ENCODE measurements around the gene ATXN1. TPM values are rescaled to one million over a fixed set of nuclear protein-coding genes. Genes with fewer than 3 reads are reported as not detected.
A peak's percentile ranks its signal among the peaks of the same experiment; 100 is the strongest.

Gene ATXN1
- total and polyA plus RNA-seq, 2 of the 13 experiments (the other 11 are each of a cell fraction or from before 2014, with no cell fraction given), result 20.7 to 39.5 TPM

DNA sequence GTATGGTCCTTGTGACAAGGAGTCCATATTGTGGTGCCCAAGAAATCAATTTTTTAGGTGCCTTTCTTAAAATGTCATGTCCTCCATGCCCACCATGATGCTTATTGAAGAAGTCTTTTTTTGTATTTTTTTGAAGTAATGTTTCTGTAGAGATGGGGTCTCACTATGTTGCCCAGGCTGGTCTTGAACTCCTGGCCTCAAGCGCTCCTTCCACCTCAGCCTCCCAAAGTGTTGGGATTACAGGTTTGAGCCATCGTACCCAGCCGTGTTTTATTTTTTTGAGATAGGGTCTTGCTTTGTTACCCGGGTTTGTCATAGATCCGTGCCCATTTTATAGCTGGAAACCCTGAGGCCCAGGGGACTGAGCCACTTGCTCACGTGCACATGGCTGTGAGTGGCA, 238.3 kb downstream of the ATXN1 start:
- Histone ChIP-seq H3K4me2 (ENCODE audit: low read depth, low read length) (no peak overlapping the region), H3K79me2 (ENCODE audit: insufficient read depth, low read length) (no peaks in the 10 kb centered on the region), H3K27me3 (ENCODE audit: control insufficient read depth in 1 of 2, insufficient read depth in 2 of 2, low read length in 2 of 2) (no peaks in the 10 kb centered on the region), H3K4me1 (ENCODE audit: insufficient read depth, low read length) (peaks cover 22% of the 10 kb centered on the region), H3K9me3 (ENCODE audit: low read length) (no peaks in the 10 kb centered on the region), H4K20me1 (ENCODE audit: insufficient read depth, low read length) (no peaks in the 10 kb centered on the region; the same call in 1 of the 2 replicates), H3K4me3 (replicated peaks in 1 of 3; ENCODE audit: insufficient read depth in 1 of 3, low read depth in 2 of 3, low read length in 3 of 3) (no peak overlapping the region), H2AFZ (ENCODE audit: low read length) (no peak overlapping the region), H3K27ac (ENCODE audit: extremely low read length, insufficient read depth, low read length) (no peak overlapping the region), H3K9ac (ENCODE audit: insufficient read depth, low read depth, low read length) (no peak overlapping the region), H3K36me3 (replicated peaks in 1 of 2; ENCODE audit: control insufficient read depth in 1 of 2, insufficient read depth in 2 of 2, low read length in 2 of 2) (peaks cover 1 to 23% of the 10 kb centered on the region in 2 experiments; a peak in 4 of 5 replicates)
- intact Hi-C loops (cut with micrococcal nuclease; ENCODE audit: unreplicated experiment) (no loop called here), in situ Hi-C loops (cut with HindIII; ENCODE audit: extremely low pct_ligation_motif_present, low pct_unique_long_range_greater_than_20kb) (loop anchor here (25.0 kb wide), 1 partner anchor 439 kb away; no protein-coding TSS in a partner anchor)
- FAIRE-seq, result no peak
- no peak for DNase-seq (ENCODE audit: low spot score)
- WGBS (ENCODE audit: low lambda C conversion rate), result 96% methylated on average over 6 of the region's 6 CpGs
- no TSS peak for BruUV-seq (replicated peaks)
- no peak for ATAC-seq
- CTCF ChIA-PET (ENCODE audit: low intra/inter-chr PET ratio, low total read pairs), result no interaction called here
- POLR2A ChIA-PET, result no interaction called here
- TF ChIP-seq ZNF205 (CRISPR knock-in tag; IDR thresholded peaks at IDR 0.05), result no peak
- no peak for TF ChIP-seq ATAD3A (CRISPR knock-in tag; IDR thresholded peaks at IDR 0.05)
- TF ChIP-seq ZNF709 (CRISPR knock-in tag; IDR thresholded peaks at IDR 0.05), result no peak
- TF ChIP-seq TCF7 (IDR thresholded peaks at IDR 0.05; ENCODE audit: low read depth), result no peak
- no peak for TF ChIP-seq ZNF180 (CRISPR knock-in tag; IDR thresholded peaks at IDR 0.05; ENCODE audit: borderline replicate concordance, low read depth)
- no peak for TF ChIP-seq SOX6 (IDR thresholded peaks at IDR 0.05)
- no peak for TF ChIP-seq SOX6 (CRISPR knock-in tag; IDR thresholded peaks at IDR 0.05)
- TF ChIP-seq, protein P1, sequence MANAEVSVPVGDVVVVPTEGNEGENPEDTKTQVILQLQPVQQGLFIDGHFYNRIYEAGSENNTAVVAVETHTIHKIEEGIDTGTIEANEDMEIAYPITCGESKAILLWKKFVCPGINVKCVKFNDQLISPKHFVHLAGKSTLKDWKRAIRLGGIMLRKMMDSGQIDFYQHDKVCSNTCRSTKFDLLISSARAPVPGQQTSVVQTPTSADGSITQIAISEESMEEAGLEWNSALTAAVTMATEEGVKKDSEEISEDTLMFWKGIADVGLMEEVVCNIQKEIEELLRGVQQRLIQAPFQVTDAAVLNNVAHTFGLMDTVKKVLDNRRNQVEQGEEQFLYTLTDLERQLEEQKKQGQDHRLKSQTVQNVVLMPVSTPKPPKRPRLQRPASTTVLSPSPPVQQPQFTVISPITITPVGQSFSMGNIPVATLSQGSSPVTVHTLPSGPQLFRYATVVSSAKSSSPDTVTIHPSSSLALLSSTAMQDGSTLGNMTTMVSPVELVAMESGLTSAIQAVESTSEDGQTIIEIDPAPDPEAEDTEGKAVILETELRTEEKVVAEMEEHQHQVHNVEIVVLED (CRISPR knock-in tag; IDR thresholded peaks at IDR 0.05; ENCODE audit: borderline replicate concordance), result no peak
- 0 out of 2 replicates have a peak, but pooled peaks have one; percentile 49 for TF ChIP-seq ZMYM3 (CRISPR knock-in tag; IDR thresholded peaks at IDR 0.05)
- no peak for TF ChIP-seq KLF15 (CRISPR knock-in tag; IDR thresholded peaks at IDR 0.05; ENCODE audit: borderline replicate concordance)
- TF ChIP-seq FOXC1 (CRISPR knock-in tag; IDR thresholded peaks at IDR 0.05; ENCODE audit: borderline replicate concordance), result no peak
- no peak for TF ChIP-seq PRPF4 (IDR thresholded peaks at IDR 0.05; ENCODE audit: low read depth, low read length, poor library complexity, severe bottlenecking)
- no peak for TF ChIP-seq ZC3H13 (CRISPR knock-in tag; IDR thresholded peaks at IDR 0.05)
- no peak for TF ChIP-seq SMAD1 (CRISPR knock-in tag; IDR thresholded peaks at IDR 0.05; ENCODE audit: borderline replicate concordance, low read depth)
- TF ChIP-seq SRY (CRISPR knock-in tag; IDR thresholded peaks at IDR 0.05), result no peak
- no peak for TF ChIP-seq KAT2B (IDR thresholded peaks at IDR 0.05; ENCODE audit: borderline replicate concordance, low read depth, low read length)
- TF ChIP-seq, protein P2, sequence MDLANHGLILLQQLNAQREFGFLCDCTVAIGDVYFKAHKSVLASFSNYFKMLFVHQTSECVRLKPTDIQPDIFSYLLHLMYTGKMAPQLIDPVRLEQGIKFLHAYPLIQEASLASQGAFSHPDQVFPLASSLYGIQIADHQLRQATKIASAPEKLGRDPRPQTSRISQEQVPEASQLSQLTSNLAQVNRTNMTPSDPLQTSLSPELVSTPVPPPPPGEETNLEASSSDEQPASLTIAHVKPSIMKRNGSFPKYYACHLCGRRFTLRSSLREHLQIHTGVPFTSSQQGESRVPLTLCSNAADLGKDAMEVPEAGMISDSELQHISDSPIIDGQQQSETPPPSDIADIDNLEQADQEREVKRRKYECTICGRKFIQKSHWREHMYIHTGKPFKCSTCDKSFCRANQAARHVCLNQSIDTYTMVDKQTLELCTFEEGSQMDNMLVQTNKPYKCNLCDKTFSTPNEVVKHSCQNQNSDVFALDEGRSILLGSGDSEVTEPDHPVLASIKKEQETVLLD (CRISPR knock-in tag; IDR thresholded peaks at IDR 0.05; ENCODE audit: low read depth), result no peak
- no peak for TF ChIP-seq MBNL3 (CRISPR knock-in tag; conservative IDR thresholded peaks at IDR 0.05)
- TF ChIP-seq CCAR2 (optimal IDR thresholded peaks at IDR 0.05; ENCODE audit: low read depth, low read length), result no peak
- TF ChIP-seq DNMT3B (CRISPR knock-in tag; conservative IDR thresholded peaks at IDR 0.05), result no peak
- peak; percentile 66 for TF ChIP-seq ZNF629 (CRISPR knock-in tag; conservative IDR thresholded peaks at IDR 0.05)
- TF ChIP-seq ZNF724P (CRISPR knock-in tag; IDR thresholded peaks at IDR 0.05; ENCODE audit: borderline replicate concordance), result no peak
- TF ChIP-seq, protein P3, sequence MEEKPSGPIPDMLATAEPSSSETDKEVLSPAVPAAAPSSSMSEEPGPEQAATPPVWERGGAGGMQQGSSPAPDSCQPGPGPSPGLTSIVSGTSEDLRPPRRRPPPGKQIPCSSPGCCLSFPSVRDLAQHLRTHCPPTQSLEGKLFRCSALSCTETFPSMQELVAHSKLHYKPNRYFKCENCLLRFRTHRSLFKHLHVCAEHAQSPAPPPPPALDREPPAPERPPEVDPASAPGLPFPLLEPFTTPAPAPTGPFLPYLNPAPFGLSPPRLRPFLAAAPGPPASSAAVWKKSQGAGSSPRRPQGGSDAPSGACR (CRISPR knock-in tag; IDR thresholded peaks at IDR 0.05), result no peak
- no peak for TF ChIP-seq ZNF546 (CRISPR knock-in tag; conservative IDR thresholded peaks at IDR 0.05)
- no peak for TF ChIP-seq BORCS8-MEF2B (CRISPR knock-in tag; IDR thresholded peaks at IDR 0.05)
